AG04450 (cell line): ENCODE measurements around the gene KCNJ12. TPM values are rescaled to one million over a fixed set of nuclear protein-coding genes. Genes with fewer than 3 reads are reported as not detected.

ENCODE experiments used
- CTCF ChIA-PET: fragments of 300-600, 350-600 bp; formaldehyde crosslinking; extraction: SDS; loops from one replicate; lab custom pipeline; 2022; ENCODE audit warnings: antibody characterized with exemption, inconsistent platforms; lab: Charles Lee
- POLR2A ChIA-PET: fragments of 350-600 bp; formaldehyde crosslinking; extraction: SDS; loops from one replicate; lab custom pipeline; 2021; ENCODE audit warnings: antibody characterized with exemption, inconsistent platforms; lab: Yijun Ruan, JAX
- DNase-seq: peaks from one replicate; pipeline ENCODE4 v3.0.0-alpha.2; 2011; ENCODE audit warnings: low read depth, low spot score
- H3K27ac ChIP-seq: one replicate; pipeline ENCODE4 v1.5.1; 2012; ENCODE audit warnings: low read depth, low read length, control low read depth
- H3K27me3 ChIP-seq: one replicate; pipeline ENCODE4 v1.6.0; 2012; ENCODE audit warnings: low read length; ENCODE audit not compliant: control insufficient read depth, insufficient read depth
- H3K4me3 ChIP-seq: 2 replicates; pipeline ENCODE4 v1.5.1; 2011; ENCODE audit warnings: mild to moderate bottlenecking, low read depth, low read length, control low read depth
- H3K9me3 ChIP-seq: 2 replicates; pipeline ENCODE4 v1.5.1; 2012; ENCODE audit warnings: low read length; ENCODE audit not compliant: control insufficient read depth, insufficient read depth
- polyA plus RNA-seq: library from polyadenylated mRNA; depleted of rRNA; stranded (reverse); fragments of >200 nt; gene quantifications from 2 replicates; pipeline ENCODE4 v1.2.3, GENCODE V29; 2011
- TF ChIP-seq, protein P1 (sequence below): IDR thresholded peaks from 2 replicates; pipeline ENCODE4 v1.5.1; 2011; ENCODE audit warnings: low read depth, low read length, control low read depth, inconsistent platforms

Gene KCNJ12
- polyA plus RNA-seq, 1 experiment: 0.02 TPM

DNA sequence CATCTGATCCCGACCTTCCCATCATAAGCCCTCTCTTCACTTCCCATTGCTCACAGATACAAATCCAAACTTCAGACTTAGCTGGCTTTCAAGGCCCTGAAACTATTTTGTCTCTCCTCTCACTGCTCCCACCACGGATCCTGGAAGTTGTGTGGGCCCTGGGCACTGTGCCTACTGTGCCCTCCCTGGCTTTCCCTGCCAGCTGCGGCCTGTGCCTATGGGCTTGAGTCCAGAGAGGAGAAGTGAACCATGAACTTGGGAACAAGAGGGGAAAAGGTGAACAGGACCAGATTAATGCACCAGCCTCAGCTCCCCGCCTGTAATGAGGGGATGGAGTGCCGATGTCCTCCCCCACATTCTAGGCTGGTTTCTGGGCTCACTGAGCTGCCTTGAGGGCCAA lies 18.9 kb upstream of the KCNJ12 start:
- DNase-seq: no peak
- TF ChIP-seq, protein P1, sequence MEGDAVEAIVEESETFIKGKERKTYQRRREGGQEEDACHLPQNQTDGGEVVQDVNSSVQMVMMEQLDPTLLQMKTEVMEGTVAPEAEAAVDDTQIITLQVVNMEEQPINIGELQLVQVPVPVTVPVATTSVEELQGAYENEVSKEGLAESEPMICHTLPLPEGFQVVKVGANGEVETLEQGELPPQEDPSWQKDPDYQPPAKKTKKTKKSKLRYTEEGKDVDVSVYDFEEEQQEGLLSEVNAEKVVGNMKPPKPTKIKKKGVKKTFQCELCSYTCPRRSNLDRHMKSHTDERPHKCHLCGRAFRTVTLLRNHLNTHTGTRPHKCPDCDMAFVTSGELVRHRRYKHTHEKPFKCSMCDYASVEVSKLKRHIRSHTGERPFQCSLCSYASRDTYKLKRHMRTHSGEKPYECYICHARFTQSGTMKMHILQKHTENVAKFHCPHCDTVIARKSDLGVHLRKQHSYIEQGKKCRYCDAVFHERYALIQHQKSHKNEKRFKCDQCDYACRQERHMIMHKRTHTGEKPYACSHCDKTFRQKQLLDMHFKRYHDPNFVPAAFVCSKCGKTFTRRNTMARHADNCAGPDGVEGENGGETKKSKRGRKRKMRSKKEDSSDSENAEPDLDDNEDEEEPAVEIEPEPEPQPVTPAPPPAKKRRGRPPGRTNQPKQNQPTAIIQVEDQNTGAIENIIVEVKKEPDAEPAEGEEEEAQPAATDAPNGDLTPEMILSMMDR: no peak
- ChIA-PET POLR2A (no interaction called here), CTCF (no interaction called here)
- no peak overlapping the region for H3K4me3 ChIP-seq
- no peaks in the 10 kb centered on the region for H3K9me3 ChIP-seq
- no peak overlapping the region for H3K27ac ChIP-seq
- peaks cover 38% of the 10 kb centered on the region for H3K27me3 ChIP-seq

DNA sequence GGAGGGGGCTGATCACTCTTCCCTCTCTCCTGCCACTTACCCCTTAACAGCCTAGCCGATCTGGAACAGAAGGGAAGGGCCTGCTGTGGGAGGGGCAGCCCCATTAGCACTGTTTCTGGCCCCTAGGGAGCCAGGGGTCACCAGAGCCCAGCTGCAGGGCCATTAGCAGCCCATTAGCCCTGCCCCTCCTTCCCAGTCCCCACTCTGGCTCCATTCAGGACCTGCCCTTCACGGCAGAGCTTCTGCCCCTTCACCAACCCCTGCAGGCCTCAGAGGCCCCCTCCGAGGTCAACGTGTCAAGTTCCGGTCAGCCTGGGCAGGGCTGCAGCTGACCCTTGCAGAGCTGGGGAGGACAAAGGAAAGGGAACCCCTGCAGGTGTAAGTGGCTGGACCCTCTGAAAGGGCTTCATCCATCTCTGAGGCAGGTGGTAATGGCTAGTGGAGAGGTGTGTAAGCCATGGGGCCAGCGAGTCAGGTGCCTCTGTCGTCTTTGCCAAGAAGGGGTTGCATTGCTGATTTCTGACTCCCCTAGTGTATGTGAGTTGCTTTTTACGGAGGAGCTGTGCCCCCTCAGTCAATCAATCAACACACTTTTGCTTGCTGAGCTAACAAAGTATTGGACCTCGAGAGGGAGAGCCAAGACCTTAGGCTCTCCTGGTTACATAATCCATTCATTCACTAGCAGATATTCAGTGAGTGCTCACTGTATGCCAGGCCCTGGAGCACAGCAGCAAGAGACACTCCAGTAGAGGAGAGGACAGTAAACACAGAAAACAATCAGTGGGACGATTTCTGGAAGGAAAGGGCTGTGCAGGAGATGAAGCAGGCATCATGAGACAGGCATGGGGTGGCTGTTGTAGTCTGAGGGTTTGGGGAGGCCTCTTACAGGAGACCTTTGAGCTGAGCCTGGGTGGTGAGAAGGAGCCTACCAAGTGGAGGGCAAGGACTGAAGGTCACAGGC lies 18.2 kb upstream of the KCNJ12 start:
- Histone ChIP-seq H3K4me3 (no peak overlapping the region), H3K27me3 (peaks cover 39% of the 10 kb centered on the region), H3K9me3 (no peaks in the 10 kb centered on the region), H3K27ac (no peak overlapping the region)
- no peak for DNase-seq
- ChIA-PET CTCF (no interaction called here), POLR2A (no interaction called here)
- TF ChIP-seq, protein P1: no peak

DNA sequence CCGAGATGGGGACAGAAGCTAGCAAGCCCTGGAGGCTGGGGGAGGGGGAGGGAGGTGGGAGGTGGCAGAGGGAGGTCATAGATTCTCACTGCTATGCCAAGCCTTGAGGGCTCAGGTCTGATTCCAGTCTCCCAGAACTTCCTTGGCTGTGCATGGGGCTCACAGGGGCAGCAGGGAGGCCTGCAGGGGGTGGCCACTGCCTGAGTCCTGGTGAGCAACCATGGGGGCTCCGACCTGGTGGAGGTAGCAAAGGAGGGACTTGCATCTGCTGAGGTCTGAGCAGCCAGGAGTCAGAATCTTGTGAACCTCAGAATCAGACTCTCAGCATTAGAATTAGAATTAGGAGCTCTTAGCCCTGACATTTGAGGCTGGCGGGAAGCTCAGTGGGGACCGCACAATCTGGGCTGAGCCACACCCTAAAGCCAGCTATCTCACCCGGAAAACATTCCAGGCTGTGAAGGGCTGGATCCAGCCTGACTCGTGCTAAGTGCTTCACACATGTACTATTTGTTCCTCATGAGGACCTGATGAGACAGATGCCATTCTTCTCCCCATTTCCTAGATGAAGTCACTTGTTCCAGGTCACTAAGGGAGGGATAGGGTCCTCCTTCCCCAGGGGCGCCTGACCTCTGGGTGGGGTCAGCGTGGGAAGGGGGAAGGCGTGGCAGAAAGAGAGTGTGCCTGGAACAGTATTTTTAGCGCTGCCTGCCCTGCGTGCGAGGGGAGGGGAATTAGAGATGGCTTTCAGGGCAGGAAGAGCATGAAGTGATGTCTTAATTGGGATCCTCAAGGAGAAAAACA lies 17.3 kb upstream of the KCNJ12 start:
- DNase-seq: no peak
- ChIA-PET CTCF (no interaction called here), POLR2A (no interaction called here)
- Histone ChIP-seq H3K4me3 (no peak overlapping the region), H3K9me3 (no peaks in the 10 kb centered on the region), H3K27me3 (peaks cover 39% of the 10 kb centered on the region), H3K27ac (no peak overlapping the region)
- TF ChIP-seq, protein P1: no peak

DNA sequence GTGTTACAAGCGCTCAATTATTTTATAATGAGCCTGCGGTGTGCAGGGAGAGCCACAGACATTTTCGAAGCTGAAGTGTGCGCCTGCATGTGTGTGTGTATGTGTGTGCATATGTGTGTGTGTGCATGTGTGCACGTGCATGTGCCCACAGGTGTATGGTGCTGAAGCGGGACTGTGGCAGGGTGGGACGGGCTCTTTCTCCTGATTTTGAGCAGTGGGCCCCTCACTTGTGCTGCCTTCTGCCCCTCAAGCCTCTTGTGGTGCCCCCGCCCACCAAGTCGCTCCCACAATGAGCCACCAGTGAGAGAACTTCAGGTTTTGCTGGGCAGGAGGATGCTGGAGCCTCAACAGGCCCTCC lies 16.7 kb upstream of the KCNJ12 start:
- no peak overlapping the region for H3K4me3 ChIP-seq
- DNase-seq: no peak
- CTCF ChIA-PET: no interaction called here
- POLR2A ChIA-PET: no interaction called here
- H3K27me3 ChIP-seq: peaks cover 39% of the 10 kb centered on the region
- TF ChIP-seq, protein P1: no peak
- no peaks in the 10 kb centered on the region for H3K9me3 ChIP-seq
- H3K27ac ChIP-seq: no peak overlapping the region

DNA sequence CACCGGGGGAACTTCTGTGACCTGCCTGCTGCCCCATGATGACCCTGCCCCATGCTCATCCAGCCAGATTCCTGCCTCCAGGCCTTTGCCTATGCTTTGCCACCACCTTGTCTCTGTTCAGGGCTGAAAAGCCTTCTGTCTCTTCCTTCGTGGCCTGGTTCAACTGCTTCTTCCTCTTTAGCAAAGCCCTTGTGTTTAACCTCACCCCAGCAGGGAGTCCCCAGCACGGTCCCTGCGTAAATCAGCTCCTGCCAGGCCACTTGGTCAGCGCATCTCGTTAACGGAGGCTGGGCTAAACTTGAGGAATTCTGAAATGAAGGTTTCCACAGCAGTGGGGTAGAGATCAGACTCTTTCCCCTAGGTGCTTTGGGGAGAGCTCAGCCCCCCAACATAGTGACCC lies 16.1 kb upstream of the KCNJ12 start:
- TF ChIP-seq, protein P1: no peak
- DNase-seq: no peak
- H3K4me3 ChIP-seq: no peak overlapping the region
- H3K27me3 ChIP-seq: peaks cover 37% of the 10 kb centered on the region
- ChIA-PET CTCF (no interaction called here), POLR2A (no interaction called here)
- H3K9me3 ChIP-seq: no peaks in the 10 kb centered on the region
- no peak overlapping the region for H3K27ac ChIP-seq
